NCI-H2227 (cell line): Measurements from ENCODE around the gene PRSS37.
"Not testable (repeated sequence)": the region's sequence is repeated elsewhere in the genome, so short reads cannot be mapped to it uniquely, and the experiment has no call there.

Experiments used
- DNase-seq: peaks from one replicate; lab custom pipeline; 2025; ENCODE audit not compliant: unreplicated experiment; lab: John Stamatoyannopoulos, UW

The PRSS37 gene

GRCh38 chr7:141841385-141841784 lies at the start of gene PRSS37:
TSS of gene PRSS37 (minus strand) at chr7:141841485. CDS start at chr7:141841049, 436 bp downstream.
- DNase-seq, result no peak

- no peak for DNase-seq
Observed at GRCh38 chr7:141889321-141889720, 48.0 kb upstream of the PRSS37 start.

- no peak for DNase-seq
Observed at GRCh38 chr7:141884539-141885225, 43.4 kb upstream of the PRSS37 start.

GRCh38 chr7:141880960-141881359 lies 39.7 kb upstream of the PRSS37 start:
- no peak for DNase-seq

- no peak for DNase-seq
Observed at GRCh38 chr7:141877365-141877764, 36.1 kb upstream of the PRSS37 start.

- DNase-seq, result no peak
Observed at GRCh38 chr7:141876371-141876770, 35.1 kb upstream of the PRSS37 start.

GRCh38 chr7:141875453-141875852 lies 34.2 kb upstream of the PRSS37 start:
- DNase-seq, result no peak

- no peak for DNase-seq
Observed at GRCh38 chr7:141874787-141875186, 33.5 kb upstream of the PRSS37 start.

GRCh38 chr7:141872931-141873330 lies 31.6 kb upstream of the PRSS37 start:
- DNase-seq, result no peak

- no peak for DNase-seq
Observed at GRCh38 chr7:141866974-141867373, 25.7 kb upstream of the PRSS37 start.

GRCh38 chr7:141864765-141865447 lies 23.6 kb upstream of the PRSS37 start:
- no peak for DNase-seq

- no peak for DNase-seq
Observed at GRCh38 chr7:141860207-141860606, 18.9 kb upstream of the PRSS37 start.

GRCh38 chr7:141847996-141848395 lies 6.7 kb upstream of the PRSS37 start:
- no peak for DNase-seq

- no peak for DNase-seq
Observed at GRCh38 chr7:141844256-141844655, 3.0 kb upstream of the PRSS37 start.

- DNase-seq, result no peak
Observed at GRCh38 chr7:141842904-141843303, 1.6 kb upstream of the PRSS37 start.

- no peak for DNase-seq
Observed at GRCh38 chr7:141840708-141841107, 577 bp downstream of the PRSS37 start.

GRCh38 chr7:141839256-141839655 lies 2.0 kb downstream of the PRSS37 start:
- DNase-seq, result no peak

GRCh38 chr7:141838581-141838980 lies 2.7 kb downstream of the PRSS37 start:
- no peak for DNase-seq

- no peak for DNase-seq
Observed at GRCh38 chr7:141837683-141838082, 3.6 kb downstream of the PRSS37 start.

GRCh38 chr7:141822432-141822831 lies 18.9 kb downstream of the PRSS37 start:
- not testable (repeated sequence) for DNase-seq

- DNase-seq, result no peak
Observed at GRCh38 chr7:141820067-141820466, 21.2 kb downstream of the PRSS37 start.

- no peak for DNase-seq
Observed at GRCh38 chr7:141792526-141792925, 48.8 kb downstream of the PRSS37 start.

GRCh38 chr7:141789917-141790316 lies 51.4 kb downstream of the PRSS37 start, which contains the start of gene TAS2R5:
TSS of gene TAS2R5 (plus strand) at chr7:141790217. CDS start at chr7:141790362, 145 bp downstream.
- DNase-seq, result no peak
